H1 (cell line): ENCODE results near the gene ANKRD13B. TPM values are rescaled to one million over a fixed set of nuclear protein-coding genes. Genes with fewer than 3 reads are reported as not detected.
A peak's percentile ranks its signal among the peaks of the same experiment; 100 is the strongest.

ENCODE experiments used
- ASH2L ChIP-seq: fragments of 200-600, 300-600 bp; sonication (generic); IDR thresholded peaks from one replicate; pipeline ENCODE4 v1.7.1; 2017; ENCODE audit warnings: low read length
- CBX8 ChIP-seq: fragments of 300-800, 300-1000 bp; sonication (generic); IDR thresholded peaks from 2 replicates; pipeline ENCODE4 v1.7.1; 2016; ENCODE audit warnings: low read depth, low read length, borderline replicate concordance
- CHD7 ChIP-seq: fragments of 300-600 bp; sonication (generic); IDR thresholded peaks from 2 replicates; pipeline ENCODE4 v1.7.1; 2012; ENCODE audit warnings: low read length, moderate library complexity, mild to moderate bottlenecking, inconsistent platforms; ENCODE audit not compliant: insufficient replicate concordance
- CREB1 ChIP-seq: IDR thresholded peaks from 2 replicates; pipeline ENCODE4 v1.6.1; 2012; ENCODE audit warnings: inconsistent platforms
- CTBP2 ChIP-seq: IDR thresholded peaks from 2 replicates; pipeline ENCODE4 v1.7.0; 2011; ENCODE audit warnings: borderline replicate concordance, mild to moderate bottlenecking, moderate library complexity, mixed read lengths, low read length; ENCODE audit not compliant: insufficient read depth, insufficient read length
- GTF2F1 ChIP-seq: IDR thresholded peaks from 2 replicates; pipeline ENCODE4 v1.6.1; 2012; ENCODE audit warnings: low read depth, low read length, improper control_type of control experiment, borderline replicate concordance
- POU5F1 ChIP-seq: IDR thresholded peaks from 2 replicates; pipeline ENCODE4 v1.6.1; 2011; ENCODE audit warnings: low read depth, mild to moderate bottlenecking, low read length, moderate library complexity
- SAP30 ChIP-seq: fragments of 300-600 bp; sonication (generic); IDR thresholded peaks from 2 replicates; pipeline ENCODE4 v1.7.1; 2012; ENCODE audit warnings: low read length, moderate library complexity, mild to moderate bottlenecking, inconsistent platforms; ENCODE audit not compliant: insufficient read depth, insufficient replicate concordance
- SIRT6 ChIP-seq: IDR thresholded peaks from one replicate; pipeline ENCODE4 v1.7.1; 2012; ENCODE audit warnings: low read length, inconsistent platforms
- SP1 ChIP-seq: IDR thresholded peaks from 2 replicates; pipeline ENCODE4 v1.6.1; 2011; ENCODE audit warnings: low read depth, low read length
- USF2 ChIP-seq: IDR thresholded peaks from 2 replicates; pipeline ENCODE4 v1.6.1; 2011; ENCODE audit warnings: low read length, improper control_type of control experiment
- polyA plus RNA-seq, 7 experiments: library from polyadenylated mRNA; depleted of rRNA in 3 of 7; stranded (reverse) in 5 of 7; unstranded in 2 of 7; fragments of >200 nt in 5 of 7; fragments of 200-250 nt in 2 of 7; gene quantifications; 1 replicate in 5 of 7; 2 replicates in 1 of 7; 4 replicates in 1 of 7; pipeline versions ENCODE4 v1.2.1 to v1.2.3, GENCODE V29; 2011 to 2013; ENCODE audit warnings: missing spikeins in 2 of 7, mixed read lengths in 2 of 7
- total RNA-seq: library from RNA; stranded (reverse); fragmentation: NEBNext Ultra II Directional; extraction: Animal tissue kit (Norgen Biotek cat#: 25700); gene quantifications from 2 replicates; pipeline ENCODE4 v1.2.1, GENCODE V29; 2021

ANKRD13B gene
- total and polyA plus RNA-seq, 2 of the 8 experiments (the other 6 are each of a cell fraction or from before 2014, with no cell fraction given): 16.4 to 48.5 TPM

DNA sequence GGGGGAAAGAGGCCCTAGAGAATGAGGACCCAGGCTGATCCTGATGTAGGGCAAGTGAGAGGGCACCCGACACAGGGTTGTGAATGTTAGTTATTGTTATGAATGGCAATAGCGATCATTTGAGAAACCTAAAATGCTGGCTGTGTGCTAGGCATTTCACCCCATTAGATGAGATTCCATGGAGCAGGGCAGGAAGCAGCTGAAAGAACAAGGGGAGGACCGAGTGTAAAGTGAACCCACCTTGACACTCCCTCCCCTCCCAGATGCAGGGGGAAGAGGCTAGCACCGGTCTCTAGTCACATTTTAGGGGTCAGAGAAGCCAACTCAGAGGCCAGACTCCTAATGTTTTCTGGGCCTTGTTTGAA, 30.3 kb downstream of the ANKRD13B start (continued):
- TF ChIP-seq CHD7 (no peak), CREB1 (no peak), SAP30 (no peak), SIRT6 (no peak), POU5F1 (no peak), CBX8 (no peak), CTBP2 (no peak), ASH2L (peak; percentile 33), USF2 (no peak), SP1 (no peak), GTF2F1 (no peak)
